CD4-positive, alpha-beta T cell (primary cell): ENCODE results near the gene LYPD3. TPM values are rescaled to one million over a fixed set of nuclear protein-coding genes. Genes with fewer than 3 reads are reported as not detected.
A peak's percentile ranks its signal among the peaks of the same experiment; 100 is the strongest.

Experiments
- ATAC-seq: fragments of 200-7000 bp; cut with Tn5 transposase; one replicate; pipeline ENCODE4 v1.10.0; 2022; ENCODE audit warnings: mild to moderate bottlenecking; ENCODE audit not compliant: poor library complexity
- CTCF ChIA-PET: fragments of 350-600 bp; sonication (Branson Sonifier 250); formaldehyde crosslinking; loops from one replicate; lab custom pipeline; 2021; ENCODE audit warnings: antibody characterized with exemption, inconsistent platforms; lab: Charles Lee
- POLR2A ChIA-PET: fragments of 350-600 bp; sonication (Branson Sonifier 250); formaldehyde crosslinking; loops from one replicate; lab custom pipeline; 2021; ENCODE audit warnings: antibody characterized with exemption, inconsistent platforms; lab: Charles Lee
- DNase-seq, 14 experiments: peaks; one replicate each; pipeline ENCODE4 v3.0.0-alpha.2; 2013 to 2020; ENCODE audit warnings: mixed read lengths in 2 of 14
- H3K27ac ChIP-seq, 2 donors: one replicate each; pipeline versions ENCODE4 v1.5.1 to v1.7.0; 2013; ENCODE audit warnings: low read length in 2 of 2, low read depth in 1 of 2, mild to moderate bottlenecking in 1 of 2
- H3K27me3 ChIP-seq, 2 experiments: 1 replicate in 1 of 2; 2 replicates in 1 of 2; pipeline versions ENCODE4 v1.6.1 to v1.7.0; 2013; ENCODE audit warnings: low read length in 2 of 2, control low read depth in 1 of 2, mild to moderate bottlenecking in 1 of 2, moderate library complexity in 1 of 2; ENCODE audit not compliant: insufficient read depth in 2 of 2, control insufficient read depth in 1 of 2
- H3K36me3 ChIP-seq: one replicate; pipeline ENCODE4 v1.6.1; 2013; ENCODE audit warnings: low read length, control low read depth; ENCODE audit not compliant: insufficient read depth
- H3K4me1 ChIP-seq: one replicate; pipeline ENCODE4 v1.6.1; 2013; ENCODE audit warnings: low read length, control low read depth; ENCODE audit not compliant: insufficient read depth
- H3K4me3 ChIP-seq: one replicate; pipeline ENCODE4 v1.5.1; 2013; ENCODE audit warnings: mild to moderate bottlenecking, low read length, moderate library complexity
- H3K9me3 ChIP-seq, 2 experiments: 1 replicate in 1 of 2; 2 replicates in 1 of 2; pipeline versions ENCODE4 v1.6.1 to v1.7.0; 2013; ENCODE audit warnings: low read length in 2 of 2, mild to moderate bottlenecking in 2 of 2, control low read depth in 1 of 2, moderate library complexity in 1 of 2; ENCODE audit not compliant: control insufficient read depth in 1 of 2, insufficient read depth in 1 of 2
- H3K27ac Mint-ChIP-seq: one replicate; pipeline ENCODE4 v1.8.0; 2020; ENCODE audit warnings: mixed read lengths
- H3K27me3 Mint-ChIP-seq: one replicate; pipeline ENCODE4 v1.8.0; 2021; ENCODE audit warnings: mixed read lengths
- H3K36me3 Mint-ChIP-seq: one replicate; pipeline ENCODE4 v1.8.0; 2021; ENCODE audit warnings: low read depth, mixed read lengths
- H3K4me1 Mint-ChIP-seq: one replicate; pipeline ENCODE4 v1.8.0; 2021; ENCODE audit warnings: low read depth, mixed read lengths
- H3K4me3 Mint-ChIP-seq: one replicate; pipeline ENCODE4 v1.8.0; 2020; ENCODE audit warnings: mild to moderate bottlenecking, mixed read lengths
- H3K9me3 Mint-ChIP-seq: one replicate; pipeline ENCODE4 v1.8.0; 2020; ENCODE audit warnings: mixed read lengths
- intact Hi-C, 2 experiments: fragments of 100-400 bp; cut with DNase I in 1 of 2; cut with micrococcal nuclease in 1 of 2; formaldehyde crosslinking; loops; one replicate each; pipeline versions ENCODE4 v1.15.1 to v1.9.0; 2023 to 2025; cut with DNase I, micrococcal nuclease
- total RNA-seq, 174 experiments: library from RNA in 2 of 174; stranded (reverse) in 2 of 174; gene quantifications; one replicate each; pipeline ENCODE4 v1.2.3 and lab custom pipeline; 2021 to 2026
- TF ChIP-seq, protein P1 (sequence below): fragments of 200-600 bp; IDR thresholded peaks from one replicate; pipeline ENCODE4 v1.8.0; 2022; ENCODE audit warnings: antibody characterized with exemption, mild to moderate bottlenecking

LYPD3 gene
- total RNA-seq, 2 experiments from 2014 or later: 35.6 to 37.3 TPM

- intact Hi-C loops: no loop called here
- CTCF ChIA-PET: no interaction called here
- no peak for ATAC-seq
Measured at GRCh38 chr19:43489979-43490599, 24.7 kb upstream of the LYPD3 start.

DNA sequence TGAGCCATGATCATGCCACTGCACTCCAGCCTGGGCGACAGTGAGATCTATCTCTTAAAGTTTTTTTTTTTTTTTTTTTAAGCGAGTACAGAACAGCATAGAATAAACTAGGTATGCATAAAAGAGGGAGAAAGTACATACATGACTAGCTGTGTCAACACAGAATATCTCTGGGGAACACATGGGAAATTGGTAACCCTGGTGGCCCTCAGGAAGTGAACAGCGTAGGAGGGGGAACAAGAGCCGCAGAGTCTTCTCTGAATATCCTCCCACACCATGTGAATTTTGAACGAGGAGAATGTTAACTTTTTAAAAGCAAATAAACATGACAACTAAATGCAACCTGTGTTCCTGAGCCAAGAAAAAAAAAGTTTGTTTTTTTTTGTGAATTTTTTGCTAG is 23.9 kb upstream of the LYPD3 start:
- ATAC-seq (no peak), DNase-seq (no peak)
- POLR2A ChIA-PET: no interaction called here
- Histone ChIP-seq H3K9me3 (no peaks in the 10 kb centered on the region), H3K27ac (no peak overlapping the region), H3K36me3 (peaks cover 7% of the 10 kb centered on the region), H3K4me1 (no peaks in the 10 kb centered on the region), H3K27me3 (no peaks in the 10 kb centered on the region), H3K4me3 (no peak overlapping the region)
- Mint-ChIP-seq H3K4me3 (no peak overlapping the region), H3K27ac (peak overlapping the region; percentile 17), H3K4me1 (no peaks in the 10 kb centered on the region), H3K9me3 (no peaks in the 10 kb centered on the region), H3K36me3 (peaks cover 17% of the 10 kb centered on the region), H3K27me3 (no peaks in the 10 kb centered on the region)
- CTCF ChIA-PET: no interaction called here
- TF ChIP-seq, protein P1, sequence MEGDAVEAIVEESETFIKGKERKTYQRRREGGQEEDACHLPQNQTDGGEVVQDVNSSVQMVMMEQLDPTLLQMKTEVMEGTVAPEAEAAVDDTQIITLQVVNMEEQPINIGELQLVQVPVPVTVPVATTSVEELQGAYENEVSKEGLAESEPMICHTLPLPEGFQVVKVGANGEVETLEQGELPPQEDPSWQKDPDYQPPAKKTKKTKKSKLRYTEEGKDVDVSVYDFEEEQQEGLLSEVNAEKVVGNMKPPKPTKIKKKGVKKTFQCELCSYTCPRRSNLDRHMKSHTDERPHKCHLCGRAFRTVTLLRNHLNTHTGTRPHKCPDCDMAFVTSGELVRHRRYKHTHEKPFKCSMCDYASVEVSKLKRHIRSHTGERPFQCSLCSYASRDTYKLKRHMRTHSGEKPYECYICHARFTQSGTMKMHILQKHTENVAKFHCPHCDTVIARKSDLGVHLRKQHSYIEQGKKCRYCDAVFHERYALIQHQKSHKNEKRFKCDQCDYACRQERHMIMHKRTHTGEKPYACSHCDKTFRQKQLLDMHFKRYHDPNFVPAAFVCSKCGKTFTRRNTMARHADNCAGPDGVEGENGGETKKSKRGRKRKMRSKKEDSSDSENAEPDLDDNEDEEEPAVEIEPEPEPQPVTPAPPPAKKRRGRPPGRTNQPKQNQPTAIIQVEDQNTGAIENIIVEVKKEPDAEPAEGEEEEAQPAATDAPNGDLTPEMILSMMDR: no peak
- intact Hi-C loops: no loop called here

More at GRCh38 chr19:43489979-43490599, 24.7 kb upstream of the LYPD3 start:
- Histone ChIP-seq H3K27ac (no peak overlapping the region), H3K36me3 (peaks cover 11% of the 10 kb centered on the region), H3K4me1 (no peaks in the 10 kb centered on the region), H3K27me3 (no peaks in the 10 kb centered on the region), H3K4me3 (no peak overlapping the region), H3K9me3 (no peaks in the 10 kb centered on the region)
- TF ChIP-seq, protein P1: no peak
- Mint-ChIP-seq H3K9me3 (no peaks in the 10 kb centered on the region), H3K4me3 (no peak overlapping the region), H3K4me1 (no peaks in the 10 kb centered on the region), H3K27ac (no peak overlapping the region), H3K27me3 (no peaks in the 10 kb centered on the region), H3K36me3 (peaks cover 23% of the 10 kb centered on the region)
- no peak for DNase-seq
- POLR2A ChIA-PET: interaction anchor here (1.7 kb wide), 1 partner anchor 14 kb away, joined by 10 read pairs; the partner anchor contains the start of gene PHLDB3

- H3K4me1 ChIP-seq: no peaks in the 10 kb centered on the region
- ATAC-seq: no peak
- Mint-ChIP-seq H3K27me3 (no peaks in the 10 kb centered on the region), H3K9me3 (no peaks in the 10 kb centered on the region), H3K27ac (no peak overlapping the region), H3K4me3 (no peak overlapping the region), H3K36me3 (peaks cover 20% of the 10 kb centered on the region), H3K4me1 (no peaks in the 10 kb centered on the region)
- intact Hi-C loops: no loop called here
- ChIA-PET CTCF (interaction anchor here (2.4 kb wide), 1 partner anchor 41 kb away, joined by 6 read pairs; no protein-coding TSS in a partner anchor), POLR2A (no interaction called here)
- TF ChIP-seq, protein P1: no peak
- H3K4me3 ChIP-seq: no peak overlapping the region
- H3K9me3 ChIP-seq: no peaks in the 10 kb centered on the region
- H3K27ac ChIP-seq: no peak overlapping the region
- DNase-seq: no peak
- no peaks in the 10 kb centered on the region for H3K27me3 ChIP-seq
- H3K36me3 ChIP-seq: peaks cover 6% of the 10 kb centered on the region
Measured at GRCh38 chr19:43488179-43488578, 22.8 kb upstream of the LYPD3 start.
